NCI-H187 (cell line): ENCODE measurements around the gene MMGT1.

Source experiments
- DNase-seq, 2 experiments: peaks; one replicate each; lab custom pipeline; 2025; lab: John Stamatoyannopoulos, UW

MMGT1 gene

DNA sequence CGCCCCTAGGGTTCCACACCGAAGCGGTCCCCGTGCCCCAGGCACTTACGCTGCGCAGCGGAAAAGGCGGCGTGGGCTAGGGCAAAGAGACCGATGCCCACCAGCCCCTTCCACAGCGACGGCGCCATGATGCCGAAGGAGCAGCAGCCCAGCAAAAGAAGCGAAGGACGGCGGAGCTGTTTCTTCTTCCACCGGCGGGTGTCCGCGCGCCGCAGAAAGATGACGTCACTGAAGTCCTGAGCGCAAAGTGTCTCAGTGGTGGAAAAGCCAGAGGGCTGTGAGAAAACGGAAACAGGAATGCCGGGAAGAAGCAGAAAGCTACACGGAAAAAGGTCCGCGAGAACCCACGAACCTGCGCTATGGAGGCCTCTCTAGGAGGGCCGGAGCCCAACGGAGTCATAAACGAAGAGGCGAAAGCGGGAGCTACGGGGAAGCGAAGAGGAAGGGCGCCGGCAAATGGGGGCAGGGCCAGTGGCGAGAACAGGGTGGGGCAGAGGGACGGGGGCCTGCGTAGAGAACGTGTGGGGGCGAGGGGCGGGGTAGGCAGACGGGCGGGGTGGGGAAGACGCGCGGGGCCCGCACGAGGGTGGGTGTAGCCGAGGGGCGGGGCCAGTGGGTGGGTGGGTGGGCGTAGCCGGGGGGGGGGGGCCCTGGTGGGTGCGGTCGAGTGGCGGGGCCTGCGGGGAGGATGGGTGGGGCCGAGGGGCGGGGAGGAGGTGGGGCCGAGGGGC is at the start of gene MMGT1:
MMGT1 (minus strand) TSS at position 441 of the 731 bp plus-strand sequence; CDS start at position 128, 313 bp downstream.
- peak; percentile 58 to 88 for DNase-seq

- DNase-seq = no peak
Measured at GRCh38 chrX:136021903-136022302, 48.1 kb upstream of the MMGT1 start.

DNA sequence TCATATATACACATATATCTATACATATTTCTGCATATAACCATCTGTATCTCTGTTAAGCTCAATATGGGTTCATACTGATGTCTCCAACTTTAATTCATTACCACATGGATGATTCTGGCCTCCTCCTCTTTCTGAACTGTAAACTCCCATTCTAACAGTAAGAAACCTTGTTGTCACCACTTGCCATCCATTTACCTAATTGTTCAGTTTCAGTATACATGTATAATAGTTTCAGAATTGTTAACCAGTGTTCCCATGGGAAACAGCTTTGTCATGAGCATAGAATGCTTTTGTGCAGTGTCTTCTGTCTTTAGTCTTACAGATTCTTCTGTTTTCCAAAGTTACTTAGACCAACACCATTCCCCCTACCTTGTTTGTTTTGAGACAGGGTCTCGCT is 47.4 kb upstream of the MMGT1 start:
- no peak for DNase-seq

DNA sequence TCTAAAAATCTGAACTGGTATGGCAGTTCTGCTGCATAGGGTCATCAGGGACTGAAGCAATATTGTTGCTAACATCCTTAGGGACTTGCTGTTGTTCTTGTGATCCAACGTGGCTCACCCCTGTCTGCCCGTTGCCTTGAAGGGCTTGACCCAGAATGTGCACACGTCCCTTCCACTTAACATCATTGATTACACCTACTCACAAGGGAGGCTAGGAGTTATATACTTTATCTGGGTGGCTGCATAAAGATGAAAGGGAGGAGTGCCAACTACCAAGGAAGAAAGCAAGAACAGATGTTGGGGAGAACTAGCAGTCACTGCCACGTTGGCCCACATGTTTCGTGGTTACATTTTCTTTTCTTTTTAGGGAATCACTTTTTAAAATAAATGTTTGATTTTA is 45.4 kb upstream of the MMGT1 start:
- no peak for DNase-seq

DNA sequence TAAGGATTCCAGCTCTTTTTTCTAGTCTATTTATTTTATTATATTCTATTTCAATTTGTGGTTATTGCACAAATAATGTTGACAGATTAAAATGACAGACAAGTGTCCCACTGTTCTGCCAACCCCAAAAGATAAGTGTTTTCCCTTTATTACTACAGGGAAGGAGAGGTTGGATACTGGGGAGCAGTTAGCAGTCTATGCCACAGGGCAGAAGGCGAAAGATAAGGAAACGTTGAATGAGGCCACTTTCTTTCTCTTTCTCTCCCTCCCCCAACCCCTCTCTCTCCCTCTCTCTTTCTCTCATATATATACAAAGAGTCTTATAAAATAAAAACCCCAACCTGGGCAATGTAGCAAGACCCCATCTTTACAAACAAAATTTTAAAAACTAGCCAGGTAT is 43.1 kb upstream of the MMGT1 start:
- DNase-seq = no peak

- no peak for DNase-seq
Measured at GRCh38 chrX:136015016-136015415, 41.2 kb upstream of the MMGT1 start.

GRCh38 chrX:135988245-135988644 is 14.5 kb upstream of the MMGT1 start:
- no peak for DNase-seq

DNA sequence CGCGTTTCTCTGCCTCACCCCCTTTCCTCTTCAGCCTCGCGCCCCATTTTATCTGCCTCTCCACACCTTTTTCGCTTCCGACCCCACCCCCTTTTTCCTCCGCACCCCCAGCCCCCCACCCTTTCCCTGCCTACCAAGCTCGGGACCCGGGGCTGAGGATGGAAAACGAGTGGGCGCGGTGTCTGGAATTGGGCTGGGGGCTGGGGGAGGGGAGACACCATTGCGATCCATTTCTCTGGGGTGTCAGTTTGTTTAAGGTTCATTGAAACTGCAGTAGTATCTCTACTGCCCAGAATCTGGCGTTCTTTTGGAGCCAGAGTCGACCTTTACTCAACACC is 12.2 kb upstream of the MMGT1 start:
- DNase-seq = no peak

DNA sequence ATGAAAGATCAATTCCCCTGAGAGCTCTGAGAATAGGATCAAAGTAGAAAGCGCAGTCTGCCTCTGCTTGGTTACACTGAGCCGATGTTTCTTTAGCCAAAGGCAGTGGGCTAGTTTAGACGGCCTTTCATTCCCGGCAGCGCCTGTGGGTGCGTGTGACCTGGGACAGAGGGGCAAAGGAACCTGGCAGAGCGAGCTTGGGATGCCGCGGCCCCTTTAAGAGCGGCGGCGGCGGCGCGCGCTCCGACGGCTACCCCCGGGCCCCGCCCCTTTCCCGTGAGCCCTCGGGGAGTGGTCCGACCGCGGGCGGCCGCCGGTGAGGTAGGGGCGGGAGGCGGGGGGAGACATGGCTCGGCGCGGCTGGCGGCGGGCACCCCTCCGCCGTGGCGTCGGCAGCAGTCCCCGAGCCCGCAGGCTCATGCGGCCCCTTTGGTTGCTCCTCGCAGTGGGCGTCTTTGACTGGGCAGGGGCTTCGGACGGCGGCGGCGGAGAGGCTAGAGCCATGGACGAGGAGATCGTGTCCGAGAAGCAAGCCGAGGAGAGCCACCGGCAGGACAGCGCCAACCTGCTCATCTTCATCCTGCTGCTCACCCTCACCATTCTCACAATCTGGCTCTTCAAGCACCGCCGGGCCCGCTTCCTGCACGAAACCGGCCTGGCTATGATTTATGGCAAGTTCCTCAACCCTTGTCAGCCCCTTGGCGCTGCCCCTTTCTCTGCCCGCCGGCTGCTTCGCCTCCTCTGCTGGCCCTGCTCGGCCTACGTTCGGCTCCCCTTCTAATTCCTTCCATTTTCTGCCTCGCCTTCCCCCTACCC is 11.6 kb upstream of the MMGT1 start, which contains the start of gene SLC9A6:
SLC9A6 (plus strand) TSS at position 279 of the 816 bp plus-strand sequence; CDS start at position 503, 224 bp downstream.
- peak; percentile 47 to 79 for DNase-seq

DNA sequence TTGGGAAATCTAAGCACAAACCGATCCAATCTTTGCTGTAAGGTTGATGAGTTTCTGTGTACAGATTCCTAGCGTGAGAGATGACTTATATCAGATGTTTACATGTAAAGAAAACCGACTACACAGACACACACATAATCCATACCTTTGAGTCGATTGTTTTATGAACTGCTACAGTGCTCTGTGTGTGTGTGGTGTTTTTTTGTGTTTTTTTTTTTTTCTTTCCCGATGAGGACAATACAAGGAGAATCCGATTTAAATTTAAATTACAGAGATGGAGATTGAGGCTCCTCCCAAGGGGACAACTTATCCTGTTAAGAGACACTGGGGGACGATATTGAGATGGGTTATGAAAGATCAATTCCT is 11.0 kb upstream of the MMGT1 start:
- no peak for DNase-seq

DNA sequence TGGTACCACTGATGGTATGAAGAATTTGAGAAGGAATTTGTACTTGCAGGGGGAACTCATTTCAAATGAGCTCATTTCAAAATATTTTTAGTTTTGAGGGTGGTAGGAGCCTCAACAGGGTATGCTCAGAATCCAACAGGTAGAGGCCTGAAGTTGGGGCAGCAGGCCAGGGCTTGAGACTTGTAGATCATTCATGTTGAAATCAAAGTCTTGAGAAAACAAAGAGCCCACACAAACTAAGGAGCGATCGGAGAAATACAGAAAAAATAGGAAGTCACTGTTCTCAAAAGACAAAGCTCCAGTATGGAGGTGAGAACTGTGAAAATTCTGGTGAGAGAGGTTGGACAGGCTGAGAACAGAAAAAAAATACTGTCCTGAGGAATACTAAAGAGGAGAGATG is 10.5 kb upstream of the MMGT1 start:
- DNase-seq = no peak

GRCh38 chrX:135982860-135983259 is 9.1 kb upstream of the MMGT1 start:
- DNase-seq = no peak

- DNase-seq = no peak
Measured at GRCh38 chrX:135981668-135982067, 7.9 kb upstream of the MMGT1 start.

DNA sequence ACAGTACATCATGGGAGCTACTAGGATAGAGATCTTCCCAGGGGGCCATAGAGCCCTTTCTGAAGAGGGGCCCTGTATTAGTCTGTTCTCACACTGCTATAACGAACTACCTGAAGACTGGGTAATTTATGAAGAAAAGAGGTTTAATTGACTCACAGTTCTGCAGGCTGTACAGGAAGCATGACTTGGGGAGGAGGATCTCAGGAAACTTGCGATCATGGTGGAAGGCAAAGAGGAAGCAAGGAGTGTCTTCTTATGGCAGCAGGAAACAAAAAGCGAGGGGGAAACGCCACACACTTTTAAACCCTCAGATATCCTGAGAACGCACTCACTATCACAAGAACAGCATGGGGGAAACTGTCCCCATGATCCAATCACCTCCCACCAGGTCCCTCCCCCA is 7.2 kb upstream of the MMGT1 start:
- no peak for DNase-seq

DNA sequence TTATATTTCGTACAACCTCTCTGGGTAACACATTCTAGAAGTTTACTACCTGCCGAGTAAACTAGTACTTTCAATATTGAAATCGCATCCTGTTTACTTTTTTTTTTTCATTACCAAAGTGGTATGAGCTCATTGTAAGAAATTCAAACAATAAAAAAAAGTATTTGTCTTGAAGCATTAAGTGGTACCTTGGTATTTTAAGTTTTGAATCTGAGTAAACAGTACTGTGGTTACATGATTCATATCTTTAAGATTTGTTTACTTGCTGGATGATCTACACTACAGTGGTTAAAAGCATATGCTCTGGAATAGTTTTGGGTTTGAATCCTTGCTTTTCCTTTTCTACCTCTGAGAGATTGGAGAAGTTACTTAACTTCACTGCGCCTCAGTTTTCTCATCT is 3.8 kb upstream of the MMGT1 start:
- no peak for DNase-seq

DNA sequence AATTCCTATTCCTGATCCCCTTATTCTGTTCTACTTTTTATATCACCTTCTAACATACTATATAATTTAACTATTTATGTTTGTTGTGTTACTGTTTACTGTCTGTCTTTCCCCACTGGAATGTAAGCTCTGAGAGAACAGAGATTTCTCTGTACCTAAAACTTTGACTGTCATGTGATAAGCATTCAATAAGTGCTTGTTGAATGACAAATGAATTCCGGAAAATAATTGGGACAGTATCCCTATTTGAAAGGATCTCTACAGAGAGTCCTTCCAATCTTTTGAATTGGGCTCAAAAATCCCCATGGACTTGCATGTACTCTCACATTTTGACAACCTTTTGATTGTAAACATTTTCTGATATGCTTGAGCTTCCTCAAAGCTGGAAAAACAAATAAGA is 1.6 kb upstream of the MMGT1 start:
- DNase-seq = no peak

GRCh38 chrX:135974279-135974856 is 580 bp upstream of the MMGT1 start:
- DNase-seq = peak; percentile 21 to 69

DNA sequence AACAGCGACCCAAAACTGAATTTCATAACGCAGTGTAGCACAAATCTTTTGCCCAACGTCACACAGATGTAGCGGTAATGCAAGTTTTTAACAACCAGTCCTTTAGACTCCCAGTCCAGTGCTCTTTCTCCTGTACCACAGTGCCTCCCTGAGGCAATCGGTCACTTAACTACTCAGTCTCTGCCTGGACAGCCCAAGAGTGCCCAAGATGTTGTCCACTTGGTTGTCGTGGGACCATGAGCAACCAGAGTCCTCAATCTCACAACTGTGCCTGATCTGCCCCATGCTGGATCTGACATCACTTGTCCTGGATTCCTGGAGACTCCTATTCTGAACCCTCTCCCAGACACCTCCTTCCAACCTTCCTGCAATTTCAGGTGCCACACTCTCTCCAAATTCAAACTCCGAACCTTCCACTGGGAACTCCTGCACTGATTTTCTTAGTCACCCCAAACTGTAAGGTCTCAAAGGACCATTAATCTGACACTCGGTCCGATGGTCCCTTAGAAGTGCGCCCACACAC is 702 bp downstream of the MMGT1 start:
- no peak for DNase-seq

GRCh38 chrX:135951291-135951690 is 22.5 kb downstream of the MMGT1 start:
- DNase-seq = no peak

GRCh38 chrX:135944486-135944885 is 29.3 kb downstream of the MMGT1 start:
- DNase-seq = no peak

GRCh38 chrX:135931644-135932487 is 41.9 kb downstream of the MMGT1 start:
- peak in 1 of 2 experiments; percentile 3 for DNase-seq

DNA sequence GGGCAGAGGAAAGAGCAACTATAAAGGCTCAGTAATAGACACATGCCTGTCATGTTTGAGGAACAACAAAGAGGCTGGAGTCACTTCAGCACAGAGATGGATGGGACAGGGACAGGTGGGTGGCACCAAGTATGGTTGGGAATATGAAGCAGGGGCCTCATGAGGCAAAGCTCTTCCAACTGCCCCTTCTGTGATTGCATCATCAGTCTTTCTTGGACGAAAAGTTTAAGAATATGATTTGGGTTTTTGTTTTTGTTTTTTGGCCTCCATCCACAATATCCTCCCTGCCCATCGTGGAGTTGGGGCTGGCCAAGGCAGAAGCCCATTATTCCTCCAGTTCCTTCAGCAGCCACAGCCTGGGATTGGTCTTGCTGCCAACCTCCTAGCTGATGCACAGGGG is 45.9 kb downstream of the MMGT1 start:
- DNase-seq = no peak
